ENCODE results near the gene RASA3.

GRCh38 chr13:114143806-114144605 lies 11.6 kb upstream of the RASA3 start:
- TF ChIP-seq CTCF (IDR thresholded peaks at IDR 0.05; ENCODE audit: low read depth, low read length), result peak; percentile 39
- no peak for TF ChIP-seq EZH2phosphoT487 (IDR thresholded peaks at IDR 0.05; ENCODE audit: low read depth)

Data from OCI-LY3 (cell line).